ENCODE results near the gene ENO3. TPM values are rescaled to one million over a fixed set of nuclear protein-coding genes. Genes with fewer than 3 reads are reported as not detected.

ENO3 gene
- total RNA-seq, 5 donors from 2014 or later (not counting 1 experiment from before 2014, with no cell fraction given), result 31.0 to 38.4 (median 36.3) TPM

GRCh38 chr17:4947010-4947410 is 3.9 kb upstream of the ENO3 start:
- WGBS (ENCODE audit: insufficient coverage), result 0% methylated on average over 5 of the region's 7 CpGs
- Histone ChIP-seq H3K36me3 (ENCODE audit: control insufficient read depth in 2 of 2, extremely low read depth in 1 of 2, insufficient read depth in 1 of 2, low read length in 1 of 2) (peaks cover 8 to 51% of the 10 kb centered on the region in 2 donors), H3K4me3 (ENCODE audit: control insufficient read depth in 1 of 2, extremely low read depth in 1 of 2, low read length in 1 of 2) (peak overlapping the region; percentile 85 to 100), H3K27me3 (replicated peaks in 1 of 2; ENCODE audit: control insufficient read depth in 2 of 2, extremely low read depth in 1 of 2, insufficient read depth in 2 of 2, low read length in 1 of 2) (no peaks in the 10 kb centered on the region), H3K9me3 (no peaks in the 10 kb centered on the region), H3K27ac (ENCODE audit: low read length) (peak overlapping the region; percentile 97), H3K4me1 (ENCODE audit: control insufficient read depth in 1 of 2, extremely low read depth in 1 of 2, insufficient read depth in 2 of 2, low read length in 2 of 2) (peaks cover 35 to 66% of the 10 kb centered on the region in 2 experiments)
- Mint-ChIP-seq H3K27ac (peak overlapping the region; percentile 75 to 97), H3K27me3 (no peaks in the 10 kb centered on the region), H3K4me1 (peaks cover 61 to 70% (median 63%) of the 10 kb centered on the region in 3 donors), H3K36me3 (peaks cover 42% of the 10 kb centered on the region), H3K4me3 (peak overlapping the region; percentile 97 to 100 (median 98)), H3K9me3 (no peaks in the 10 kb centered on the region)
- ChIA-PET POLR2A (no interaction called here), CTCF (interaction anchor here in 1 of 2 donors (1.3 kb wide), 1 partner anchor 20 kb away, joined by 3 read pairs; the partner anchor contains the start of gene SPAG7)
- ATAC-seq (replicated peaks in 1 of 4), result no peak
- no peak for DNase-seq

DNA sequence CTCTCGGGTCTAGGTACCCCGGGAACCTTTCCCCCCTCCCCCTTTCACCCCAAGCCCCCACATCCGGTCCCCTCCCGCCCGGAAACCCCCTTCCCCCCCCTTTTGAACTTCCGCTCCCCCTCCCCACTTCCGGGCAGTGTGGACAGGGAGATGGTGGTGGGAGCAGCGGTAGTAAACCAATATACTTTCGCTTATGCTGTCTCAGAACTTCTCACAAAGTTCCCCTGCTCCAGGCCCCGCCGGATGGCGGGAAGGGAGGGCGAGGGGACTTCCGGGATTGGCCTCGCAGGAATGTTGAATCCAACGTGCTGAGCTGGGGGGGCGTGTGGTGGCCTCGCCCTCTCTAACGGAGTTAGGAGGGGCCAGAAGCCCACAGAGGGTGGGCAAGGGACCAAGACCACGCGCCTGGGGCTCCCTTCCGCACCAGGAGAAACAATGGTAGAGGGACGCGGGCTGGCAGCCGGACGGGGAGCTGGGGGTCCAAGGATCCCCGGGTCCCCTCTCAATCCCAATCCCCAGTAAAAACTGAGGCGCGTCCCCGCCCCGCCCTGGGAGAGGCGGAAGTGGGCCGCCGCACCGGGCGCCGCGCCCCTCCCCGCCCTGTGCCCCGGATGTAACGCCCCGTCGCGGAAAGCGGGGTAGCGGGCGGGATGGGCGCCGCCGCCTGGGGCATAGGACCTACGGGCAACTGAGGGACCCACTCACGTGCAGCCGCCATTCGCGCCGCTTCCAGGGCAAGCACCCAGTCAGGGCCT is 3.3 kb upstream of the ENO3 start:
- Histone ChIP-seq H3K9me3 (no peaks in the 10 kb centered on the region), H3K4me3 (ENCODE audit: control insufficient read depth in 1 of 2, extremely low read depth in 1 of 2, low read length in 1 of 2) (peak overlapping the region; percentile 87 to 100), H3K27me3 (replicated peaks in 1 of 2; ENCODE audit: control insufficient read depth in 2 of 2, extremely low read depth in 1 of 2, insufficient read depth in 2 of 2, low read length in 1 of 2) (no peaks in the 10 kb centered on the region), H3K27ac (ENCODE audit: low read length) (peak overlapping the region; percentile 97), H3K4me1 (ENCODE audit: control insufficient read depth in 1 of 2, extremely low read depth in 1 of 2, insufficient read depth in 2 of 2, low read length in 2 of 2) (peaks cover 29 to 60% of the 10 kb centered on the region in 2 experiments), H3K36me3 (ENCODE audit: control insufficient read depth in 2 of 2, extremely low read depth in 1 of 2, insufficient read depth in 1 of 2, low read length in 1 of 2) (peaks cover 8 to 45% of the 10 kb centered on the region in 2 donors)
- peak; percentile 26 to 80 (median 56) for DNase-seq
- Mint-ChIP-seq H3K4me3 (peak overlapping the region; percentile 97 to 100 (median 98)), H3K9me3 (no peaks in the 10 kb centered on the region), H3K27me3 (no peaks in the 10 kb centered on the region), H3K36me3 (peaks cover 36% of the 10 kb centered on the region), H3K27ac (peak overlapping the region; percentile 94 to 97), H3K4me1 (peaks cover 55 to 65% (median 58%) of the 10 kb centered on the region in 3 donors)
- ATAC-seq (replicated peaks in 1 of 4), result peak; percentile 39 to 41 (median 40)
- POLR2A ChIA-PET, result interaction anchor here in 1 of 2 donors (0.7 kb wide), 1 partner anchor 8 kb away, joined by 5 read pairs; the partner anchor contains the start of genes RNF167 and SLC25A11
- WGBS (ENCODE audit: insufficient coverage), result under 1% methylated on average over 48 of the region's 56 CpGs
- CTCF ChIA-PET, result interaction anchor here in 1 of 2 donors (1.3 kb wide), 1 partner anchor 20 kb away, joined by 3 read pairs; the partner anchor contains the start of gene SPAG7

DNA sequence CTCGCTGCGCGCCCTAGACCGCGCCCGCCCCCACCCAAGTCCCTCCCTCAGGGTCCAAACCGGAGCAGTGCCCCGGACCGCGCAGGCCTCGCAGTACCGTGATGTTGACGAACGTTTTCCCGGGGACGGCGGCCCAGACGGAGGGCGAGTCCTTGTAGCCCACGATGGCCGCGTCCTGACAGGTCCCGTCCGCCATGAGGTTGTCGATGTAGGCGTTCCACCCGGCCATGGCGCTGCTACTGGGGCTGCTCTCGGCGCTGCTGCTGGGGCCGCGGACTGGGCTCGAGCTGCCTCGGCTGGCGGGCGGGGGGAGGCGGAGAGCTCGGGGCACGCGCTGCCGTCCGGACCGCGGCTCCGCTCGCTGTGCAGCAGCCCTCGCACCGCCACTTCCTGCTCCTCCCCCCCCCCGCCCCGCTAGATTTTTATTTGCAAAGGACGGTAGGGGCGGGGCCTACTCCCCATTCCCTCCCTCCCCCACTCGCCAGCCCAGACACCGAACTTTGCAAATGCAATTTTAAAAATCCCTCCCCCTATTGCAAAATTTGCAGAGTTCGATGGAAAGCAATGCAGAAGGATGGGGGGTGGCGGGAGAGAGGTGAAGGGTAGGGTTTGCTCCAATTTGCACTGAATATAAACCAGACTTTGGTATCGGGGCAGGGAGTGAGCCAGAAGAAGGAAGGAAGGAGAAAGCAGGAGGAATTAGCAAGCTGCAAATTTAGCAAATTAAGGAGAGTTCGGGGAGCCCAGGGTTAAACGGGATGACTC is 2.6 kb upstream of the ENO3 start, which contains the start of gene PFN1:
PFN1 (minus strand) TSS at position 365 of the 765 bp plus-strand sequence; CDS start at position 229, 136 bp downstream.
- ATAC-seq (replicated peaks in 1 of 4) (peak; percentile 54 to 68 (median 60)), DNase-seq (peak; percentile 80 to 95 (median 88))
- Histone ChIP-seq H3K4me3 (ENCODE audit: control insufficient read depth in 1 of 2, extremely low read depth in 1 of 2, low read length in 1 of 2) (peak within 1 kb of the TSS; percentile 87 to 100), H3K27me3 (replicated peaks in 1 of 2; ENCODE audit: control insufficient read depth in 2 of 2, extremely low read depth in 1 of 2, insufficient read depth in 2 of 2, low read length in 1 of 2) (no peaks in the 10 kb centered on the region), H3K9me3 (no peaks in the 10 kb centered on the region), H3K36me3 (ENCODE audit: control insufficient read depth in 2 of 2, extremely low read depth in 1 of 2, insufficient read depth in 1 of 2, low read length in 1 of 2) (peaks cover 4 to 37% of the 10 kb centered on the region in 2 donors), H3K4me1 (ENCODE audit: control insufficient read depth in 1 of 2, extremely low read depth in 1 of 2, insufficient read depth in 2 of 2, low read length in 2 of 2) (peaks cover 21 to 53% of the 10 kb centered on the region in 2 experiments), H3K27ac (ENCODE audit: low read length) (peak within 1 kb of the TSS; percentile 97)
- H3K27ac Mint-ChIP-seq, result peak within 1 kb of the TSS; percentile 98
- WGBS (ENCODE audit: insufficient coverage), result under 1% methylated on average over 52 of the region's 59 CpGs
- POLR2A ChIA-PET, result interaction anchor here in 1 of 2 donors (0.7 to 1.1 kb wide), 3 partner anchors 8 to 49 kb away, joined by 3 to 5 read pairs (median 4); partner anchors contain the start of genes C17orf107, RNF167 and SLC25A11
- H3K27me3 Mint-ChIP-seq, result no peaks in the 10 kb centered on the region
- CTCF ChIA-PET, result interaction anchor here in 1 of 2 donors (1.0 kb wide), 1 partner anchor 9 kb away, joined by 3 read pairs; the partner anchor contains the start of genes RNF167 and SLC25A11
- no peaks in the 10 kb centered on the region for H3K9me3 Mint-ChIP-seq
- H3K4me3 Mint-ChIP-seq, result peak within 1 kb of the TSS; percentile 97 to 100 (median 98)
- H3K4me1 Mint-ChIP-seq, result peaks cover 47 to 57% (median 50%) of the 10 kb centered on the region in 3 donors
- H3K36me3 Mint-ChIP-seq, result peaks cover 28% of the 10 kb centered on the region

DNA sequence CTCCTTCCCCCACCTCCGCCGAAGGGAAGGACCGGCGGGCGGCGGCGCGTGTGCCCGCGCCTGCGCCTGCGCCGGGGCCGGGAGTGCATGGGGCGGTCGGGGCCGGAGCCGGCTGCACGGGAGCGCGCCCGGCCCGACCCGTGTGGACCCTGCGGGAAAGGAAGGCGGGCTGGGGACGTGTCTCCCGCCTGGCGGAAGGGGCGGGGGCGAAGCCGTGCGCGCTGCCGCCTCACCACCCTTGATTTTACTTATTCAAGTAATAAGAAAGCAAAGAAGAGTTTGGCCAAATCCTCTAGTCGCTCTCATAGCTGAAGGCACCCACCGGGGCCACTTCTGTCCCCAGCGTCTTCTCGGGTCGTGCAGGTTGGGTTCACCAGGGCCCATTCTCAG is 2.0 kb upstream of the ENO3 start:
- WGBS (ENCODE audit: insufficient coverage), result under 1% methylated on average over 35 of the region's 40 CpGs
- Mint-ChIP-seq H3K4me1 (peaks cover 43 to 51% (median 44%) of the 10 kb centered on the region in 3 donors), H3K27ac (peak overlapping the region; percentile 98), H3K27me3 (no peaks in the 10 kb centered on the region), H3K9me3 (no peaks in the 10 kb centered on the region), H3K4me3 (peak overlapping the region; percentile 97 to 100 (median 98)), H3K36me3 (peaks cover 26% of the 10 kb centered on the region)
- Histone ChIP-seq H3K27ac (ENCODE audit: low read length) (peak overlapping the region; percentile 83), H3K9me3 (no peaks in the 10 kb centered on the region), H3K27me3 (replicated peaks in 1 of 2; ENCODE audit: control insufficient read depth in 2 of 2, extremely low read depth in 1 of 2, insufficient read depth in 2 of 2, low read length in 1 of 2) (no peaks in the 10 kb centered on the region), H3K4me1 (ENCODE audit: control insufficient read depth in 1 of 2, extremely low read depth in 1 of 2, insufficient read depth in 2 of 2, low read length in 2 of 2) (peaks cover 17 to 47% of the 10 kb centered on the region in 2 experiments), H3K4me3 (ENCODE audit: control insufficient read depth in 1 of 2, extremely low read depth in 1 of 2, low read length in 1 of 2) (peak overlapping the region; percentile 76 to 100), H3K36me3 (ENCODE audit: control insufficient read depth in 2 of 2, extremely low read depth in 1 of 2, insufficient read depth in 1 of 2, low read length in 1 of 2) (peaks cover 0 to 32% of the 10 kb centered on the region in 2 donors)
- CTCF ChIA-PET, result interaction anchor here in 1 of 2 donors (1.0 kb wide), 1 partner anchor 9 kb away, joined by 3 read pairs; the partner anchor contains the start of genes RNF167 and SLC25A11
- peak in 33 of 35 experiments; percentile 50 to 84 (median 64) for DNase-seq
- POLR2A ChIA-PET, result interaction anchor here in 1 of 2 donors (0.7 to 1.1 kb wide), 2 partner anchors 46 to 49 kb away, joined by 3 to 4 read pairs; partner anchors contain the start of gene C17orf107
- ATAC-seq (replicated peaks in 1 of 4), result peak; percentile 46 to 56 (median 48)

DNA sequence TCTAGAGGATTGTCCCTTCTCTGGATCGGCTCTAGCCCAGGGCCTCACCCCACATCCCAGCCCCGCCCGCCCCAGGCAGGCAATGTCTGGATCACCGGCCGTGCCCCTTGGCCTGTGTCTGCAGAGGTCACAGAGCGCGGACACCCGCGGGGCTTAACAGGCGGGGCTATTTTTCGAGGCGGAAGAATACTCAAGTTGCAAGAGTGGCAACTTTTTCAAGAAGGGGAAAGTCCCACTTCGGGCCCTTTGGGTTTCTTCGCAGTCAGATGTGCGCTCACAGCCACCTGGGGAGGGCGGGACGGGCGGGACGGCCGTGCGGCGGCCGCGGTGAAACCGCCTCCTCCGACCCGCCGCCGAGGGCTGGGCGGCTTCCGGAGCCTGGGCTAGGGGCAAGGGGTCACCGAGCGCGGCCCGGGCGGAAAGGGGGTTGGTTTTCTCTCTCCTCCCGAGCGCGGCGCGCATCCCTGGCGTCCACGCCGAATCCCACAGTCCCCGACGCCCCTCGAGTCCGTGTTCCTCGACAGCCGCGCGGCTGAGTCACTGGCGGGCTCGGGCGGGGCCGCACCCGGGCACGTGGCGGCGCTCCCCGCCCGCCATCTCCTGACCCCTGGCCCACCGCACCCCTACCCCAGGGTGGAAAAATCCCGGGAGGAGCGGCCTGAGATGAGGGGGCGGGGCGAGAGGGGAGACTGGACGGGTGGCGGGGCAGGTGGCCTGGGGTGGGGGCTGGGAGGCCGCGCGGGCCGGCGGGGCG is 1.4 kb upstream of the ENO3 start:
- ChIA-PET CTCF (interaction anchor here in 1 of 2 donors (0.6 to 1.0 kb wide), 3 partner anchors 10 to 17 kb away, joined by 3 to 6 read pairs (median 4); partner anchors contain the start of genes RNF167 and SLC25A11), POLR2A (no interaction called here)
- peak overlapping the region; percentile 97 to 100 (median 98) for H3K4me3 Mint-ChIP-seq
- peaks cover 21% of the 10 kb centered on the region for H3K36me3 Mint-ChIP-seq
- H3K4me3 ChIP-seq (ENCODE audit: control insufficient read depth in 1 of 2, extremely low read depth in 1 of 2, low read length in 1 of 2), result peak overlapping the region; percentile 76 to 100
- peak overlapping the region; percentile 87 for H3K27ac Mint-ChIP-seq
- no peaks in the 10 kb centered on the region for H3K9me3 Mint-ChIP-seq
- no peaks in the 10 kb centered on the region for H3K27me3 Mint-ChIP-seq
- peaks cover 37 to 46% (median 39%) of the 10 kb centered on the region in 3 donors for H3K4me1 Mint-ChIP-seq
- 0% methylated on average over 43 of the region's 75 CpGs for WGBS (ENCODE audit: insufficient coverage)
- ATAC-seq (replicated peaks in 1 of 4) (peak; percentile 38 to 57 (median 40)), DNase-seq (peak; percentile 47 to 92 (median 67))
- peaks cover 0 to 29% of the 10 kb centered on the region in 2 donors for H3K36me3 ChIP-seq (ENCODE audit: control insufficient read depth in 2 of 2, extremely low read depth in 1 of 2, insufficient read depth in 1 of 2, low read length in 1 of 2)
- H3K27ac ChIP-seq (ENCODE audit: low read length), result peak overlapping the region; percentile 83
- H3K9me3 ChIP-seq, result no peaks in the 10 kb centered on the region
- H3K4me1 ChIP-seq (ENCODE audit: control insufficient read depth in 1 of 2, extremely low read depth in 1 of 2, insufficient read depth in 2 of 2, low read length in 2 of 2), result peaks cover 13 to 41% of the 10 kb centered on the region in 2 experiments
- H3K27me3 ChIP-seq (replicated peaks in 1 of 2; ENCODE audit: control insufficient read depth in 2 of 2, extremely low read depth in 1 of 2, insufficient read depth in 2 of 2, low read length in 1 of 2), result no peaks in the 10 kb centered on the region

Data from T-cell (primary cell).